ENCODE results near the gene PMP22.

Gene PMP22

DNA sequence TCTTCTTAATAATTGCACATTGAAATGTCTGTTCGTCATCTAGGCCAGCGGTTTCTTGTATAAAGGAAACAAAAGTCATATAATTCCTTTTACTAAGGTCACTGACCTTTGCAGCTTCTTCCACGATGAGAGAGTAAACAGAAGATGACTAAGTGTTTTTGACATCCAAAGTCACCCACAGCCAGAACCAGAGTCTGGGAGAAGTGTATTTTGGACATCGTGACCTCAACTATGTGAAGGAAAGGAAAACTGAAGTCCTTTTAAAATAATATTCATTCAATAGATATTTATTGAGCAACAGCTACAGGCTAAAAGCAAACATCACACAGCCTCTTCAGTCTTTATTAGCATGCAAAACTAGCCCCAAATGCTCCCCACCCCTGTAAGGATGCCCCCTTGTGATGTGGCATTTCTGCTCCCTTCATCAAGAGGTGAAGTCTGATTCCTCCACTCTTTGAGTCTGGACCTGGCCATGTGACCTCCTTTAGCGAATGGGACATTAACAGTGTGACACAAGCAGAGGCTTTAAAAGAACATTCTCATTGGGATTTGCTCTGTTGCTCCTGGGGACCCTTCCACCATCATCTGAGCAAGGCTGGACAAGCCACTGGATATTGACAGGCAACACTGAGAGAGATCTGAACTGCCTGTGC is 8.1 kb upstream of the PMP22 start:
- DNase-seq = no peak

DNA sequence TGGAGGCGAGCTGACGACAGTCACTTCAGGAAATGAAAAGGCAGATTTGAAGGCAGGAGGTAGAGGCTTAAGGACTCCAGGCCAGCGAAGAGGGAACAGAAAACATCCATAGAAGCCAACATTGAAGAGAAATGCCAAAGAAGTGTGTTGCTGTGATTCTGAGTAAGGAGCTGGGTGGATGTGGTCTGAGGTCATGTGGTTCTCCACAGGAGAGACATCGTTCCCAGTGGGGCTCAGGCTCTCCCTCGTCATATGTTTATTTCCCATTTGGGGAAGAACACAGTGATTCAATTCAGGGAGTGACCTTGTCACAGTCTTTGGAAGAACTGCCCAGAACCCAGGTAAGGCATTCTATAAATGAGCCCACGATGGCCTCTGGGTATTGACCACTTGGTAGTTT is 6.6 kb upstream of the PMP22 start:
- no peak for DNase-seq

DNA sequence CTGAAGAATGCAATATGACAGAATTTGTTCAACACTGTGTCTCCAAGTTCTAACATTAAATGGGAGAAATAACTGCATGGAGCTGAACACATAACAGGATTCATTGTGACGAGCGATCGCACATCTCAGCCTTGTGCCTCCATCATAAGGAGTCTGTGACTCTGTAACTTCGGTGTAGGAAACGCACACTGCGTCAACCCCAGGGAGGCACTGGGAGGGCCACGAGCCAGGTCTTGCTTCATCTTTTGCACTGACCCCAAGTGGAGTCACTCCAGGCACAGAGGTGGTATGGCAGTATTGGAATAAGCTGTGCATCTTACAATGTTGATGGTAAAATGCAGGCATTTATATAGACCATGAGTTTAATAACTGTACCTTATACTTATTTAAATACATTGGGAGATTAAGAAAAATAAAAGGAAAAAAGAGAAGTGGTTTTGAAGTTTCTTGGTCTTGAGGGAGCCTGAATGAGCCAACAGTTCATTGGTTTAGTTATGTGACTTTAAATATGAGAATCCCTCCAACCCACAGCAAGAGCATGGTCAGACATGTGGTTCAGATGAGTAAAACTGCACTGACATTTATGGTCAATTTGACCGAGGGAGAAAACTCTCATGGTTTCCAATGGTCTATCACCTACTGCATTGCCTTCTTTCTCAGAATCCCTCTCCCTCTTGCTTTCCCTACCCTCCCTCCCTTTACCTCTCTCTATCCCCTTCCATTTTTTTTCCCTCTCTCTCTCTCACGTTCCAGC is 5.7 kb upstream of the PMP22 start:
- no peak for DNase-seq

DNA sequence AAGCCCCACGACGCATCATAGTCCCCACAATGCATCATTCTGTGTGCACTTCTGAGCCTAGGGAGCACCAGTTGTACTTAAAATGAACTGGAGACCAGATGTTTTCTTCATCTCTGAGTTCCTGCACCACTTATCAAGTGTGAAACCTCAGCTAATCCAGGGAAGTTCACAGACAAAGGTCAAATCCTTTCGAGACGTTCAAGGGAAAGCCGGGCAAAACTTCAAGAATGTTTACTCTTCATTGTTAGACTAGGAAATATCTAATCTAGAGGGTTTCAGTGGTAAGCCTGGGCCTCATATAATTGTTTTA is 4.6 kb upstream of the PMP22 start:
- no peak for DNase-seq

DNA sequence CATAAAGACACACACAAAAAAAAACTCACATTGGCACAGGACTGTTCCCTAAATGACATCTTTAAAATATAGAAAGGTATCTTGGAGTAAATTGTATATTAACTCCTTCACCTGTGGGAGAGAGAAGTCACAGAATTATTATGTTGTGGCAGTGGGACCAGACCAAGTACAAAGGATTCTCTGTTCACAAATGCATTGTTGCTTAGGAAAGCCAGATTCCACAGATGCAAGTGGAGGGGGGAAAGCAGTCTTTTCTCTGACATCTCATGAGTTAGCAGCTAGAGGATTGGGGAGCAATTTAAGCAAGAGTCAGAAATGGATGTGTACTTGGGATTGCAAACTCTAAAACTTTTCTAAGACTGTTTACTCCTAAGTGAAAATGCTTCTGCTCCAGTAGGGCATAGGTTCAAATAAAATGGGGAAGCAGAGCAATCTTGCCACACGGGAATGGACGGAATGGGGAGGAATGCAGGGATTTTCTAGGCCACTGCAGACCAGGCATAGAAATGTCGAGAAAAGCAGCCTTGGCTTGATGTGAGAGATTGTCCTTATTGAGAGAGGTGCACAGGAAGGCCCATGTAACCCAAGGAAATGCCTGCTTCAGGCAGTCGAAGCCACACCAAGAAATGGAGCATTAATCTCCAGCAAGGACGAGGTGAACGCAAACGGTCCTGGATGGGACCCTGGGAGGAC is 4.1 kb upstream of the PMP22 start:
- DNase-seq = no peak

DNA sequence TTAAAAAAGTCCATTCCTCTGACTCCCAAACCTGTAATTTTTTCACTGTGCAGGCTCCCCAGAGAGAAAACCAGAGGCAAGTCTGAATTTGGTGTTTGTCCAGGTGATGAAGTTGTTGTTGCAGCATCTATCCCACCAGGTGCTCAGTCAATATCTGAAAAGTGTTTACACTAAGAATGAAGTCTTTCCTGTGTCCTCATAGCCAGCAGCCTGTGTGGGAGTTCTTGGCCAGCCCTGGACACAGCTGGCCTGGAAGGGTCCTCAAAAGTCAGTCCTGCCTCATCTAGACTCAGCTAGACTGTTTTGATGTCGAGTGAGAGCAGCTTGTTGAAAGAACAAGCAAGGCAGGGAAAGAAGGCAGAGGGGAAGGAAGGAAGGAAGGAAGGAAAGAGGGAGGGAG is 3.3 kb upstream of the PMP22 start:
- DNase-seq = no peak

DNA sequence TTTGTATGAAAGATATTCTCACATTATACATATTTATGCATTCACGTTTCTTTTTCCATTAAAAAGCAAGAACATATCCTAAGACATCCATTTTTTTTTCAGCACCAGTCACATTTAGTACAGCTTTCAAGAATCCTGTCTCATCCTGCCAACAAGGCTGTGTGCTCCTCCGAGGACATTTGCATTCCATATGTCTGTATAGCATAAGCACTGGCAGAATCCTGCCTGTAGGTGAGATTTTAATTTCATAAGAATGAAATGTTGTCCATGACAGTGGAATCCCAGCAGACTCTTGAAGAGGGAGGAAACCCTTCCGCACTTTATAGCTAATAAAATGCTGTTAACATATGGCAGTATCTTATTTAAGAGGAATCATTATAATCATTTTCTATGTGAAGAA is 2.9 kb upstream of the PMP22 start:
- DNase-seq = no peak

DNA sequence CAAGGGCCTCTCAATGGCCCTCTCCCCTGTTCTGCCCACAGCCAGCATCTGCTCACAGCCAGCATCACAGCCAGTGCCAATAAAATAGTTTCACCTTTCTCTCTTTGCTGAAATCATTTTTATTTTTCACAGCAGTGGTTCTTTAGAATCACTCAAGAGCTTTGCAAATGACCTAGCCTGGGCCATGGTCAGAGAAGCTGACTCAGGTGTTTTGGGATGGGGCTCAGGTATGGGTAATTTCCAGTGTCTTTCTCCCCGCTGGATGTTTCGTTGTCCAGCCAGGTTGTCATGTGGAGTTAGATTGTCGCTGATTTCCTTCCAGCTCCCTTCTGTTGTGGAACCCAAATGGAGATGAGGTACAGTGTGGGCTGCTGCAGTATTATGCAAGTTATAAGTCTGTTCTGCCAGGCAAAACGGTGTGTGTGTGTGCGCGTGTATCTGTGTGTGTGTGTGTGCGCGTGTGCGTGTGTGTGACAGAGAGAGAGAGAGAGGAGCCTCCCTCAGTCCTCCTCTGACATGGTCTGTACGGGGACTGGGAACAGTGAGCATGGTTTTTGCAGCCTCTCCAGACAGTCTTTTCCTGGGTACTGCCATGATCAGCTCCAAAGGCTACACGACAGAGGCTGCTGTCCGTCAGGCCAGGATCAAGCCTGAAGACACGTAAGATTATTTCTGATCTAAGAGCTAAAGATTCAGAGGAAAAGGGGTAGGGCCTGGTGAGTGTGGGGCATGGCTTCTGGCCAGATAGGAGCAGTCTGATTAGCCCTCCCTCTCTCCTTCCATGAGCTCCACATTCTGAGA is 1.4 kb upstream of the PMP22 start:
- DNase-seq = no peak

DNA sequence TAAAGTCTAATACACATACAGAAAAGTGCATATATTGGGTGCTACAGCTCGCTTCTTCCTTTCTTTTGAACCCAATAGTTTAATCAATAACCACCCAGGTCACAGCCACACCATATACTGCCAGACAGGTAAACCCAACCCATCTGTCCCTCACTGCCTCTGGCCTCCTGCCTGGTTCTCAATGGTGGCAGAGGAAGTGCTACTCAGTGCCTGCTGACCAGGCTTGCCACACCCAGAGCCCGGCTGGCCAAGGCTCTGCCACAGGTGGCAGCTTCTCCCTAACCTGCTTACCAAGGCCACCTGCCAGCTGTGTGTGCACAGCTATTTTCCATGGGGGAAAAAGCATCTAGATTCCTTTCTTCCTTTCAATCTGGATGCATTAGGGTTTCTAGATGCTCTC is 584 bp downstream of the PMP22 start:
- no peak for DNase-seq

DNA sequence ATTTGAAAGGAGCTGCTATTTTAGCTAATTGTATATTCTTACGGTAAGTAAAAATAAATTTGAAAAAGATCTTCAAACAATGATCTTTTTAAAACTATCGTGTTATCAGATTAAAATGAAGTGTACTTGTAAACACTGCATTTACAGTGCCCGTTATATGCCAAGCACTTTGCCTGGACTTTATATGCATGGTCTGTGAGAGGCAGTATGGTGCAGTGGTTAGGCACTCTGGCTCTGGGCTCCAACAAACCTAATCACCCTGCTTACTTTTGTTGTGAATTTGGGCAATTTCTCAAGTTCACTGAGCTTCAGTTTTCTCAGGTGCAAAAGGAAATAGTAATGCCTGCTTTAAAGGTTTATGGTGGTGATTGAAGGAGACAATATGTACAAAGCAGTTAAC is 1.4 kb downstream of the PMP22 start:
- no peak for DNase-seq

DNA sequence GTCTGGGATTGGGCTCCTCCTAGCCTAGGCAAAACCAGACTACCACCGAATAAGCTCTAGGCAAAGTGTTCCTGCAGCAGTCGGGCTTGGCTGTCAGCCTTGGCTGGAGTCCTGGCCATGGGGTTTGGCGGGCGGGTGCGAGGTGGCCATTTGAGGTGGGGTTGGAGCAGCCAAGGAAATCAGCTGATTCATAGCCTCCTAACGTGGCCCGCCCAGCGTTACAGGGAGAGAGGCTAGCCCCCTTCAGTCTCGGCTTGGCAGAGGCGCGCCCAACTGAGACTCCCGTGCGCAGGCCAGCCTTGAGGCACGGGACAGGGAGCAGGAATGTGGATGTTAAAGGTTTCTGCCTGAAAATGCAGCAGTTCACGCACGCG is 1.9 kb downstream of the PMP22 start:
- DNase-seq = no peak

DNA sequence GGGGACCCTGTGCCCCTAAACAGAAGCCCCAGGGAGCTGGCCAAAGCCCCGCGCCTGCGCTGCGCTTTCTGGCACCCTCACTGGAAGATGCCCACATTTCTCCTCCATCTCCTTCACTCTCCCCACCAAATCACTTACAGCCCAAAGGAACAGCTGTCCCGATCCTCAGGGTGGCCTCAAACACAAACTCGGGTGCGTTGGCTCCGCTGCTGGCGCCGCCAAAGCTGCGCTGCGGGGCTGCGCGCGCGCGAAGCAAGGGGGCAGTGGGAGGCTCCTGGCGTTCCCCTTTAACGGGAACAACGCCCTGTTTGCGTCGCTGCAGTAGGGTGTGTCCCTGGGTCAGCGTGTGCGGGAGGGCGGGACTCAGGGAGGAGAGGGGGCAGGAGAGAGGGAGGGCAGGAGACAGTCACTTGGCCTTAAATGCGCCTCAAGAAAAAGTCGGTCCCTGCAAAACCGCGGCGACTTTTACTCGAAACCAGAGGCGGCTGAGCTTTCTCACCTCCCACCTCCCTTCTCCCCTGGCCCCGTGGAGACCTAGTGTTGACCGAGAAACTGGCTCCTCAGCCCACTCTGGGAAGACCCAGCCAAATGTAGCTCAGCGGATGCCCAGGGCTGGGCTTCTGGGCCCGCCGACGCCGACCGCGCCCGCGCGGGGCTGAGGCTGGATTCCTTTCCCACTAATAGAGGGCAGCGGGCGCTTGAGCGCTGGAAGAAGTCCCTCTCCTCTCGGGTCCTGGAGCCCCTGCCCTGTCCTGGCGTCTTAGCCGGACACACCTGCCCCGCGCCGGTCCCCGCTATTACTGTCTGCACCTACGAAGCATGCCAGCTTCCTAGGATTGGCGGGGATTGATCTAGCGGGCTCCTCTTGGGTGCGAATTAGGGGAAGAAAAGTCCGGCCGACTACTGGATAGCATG is 2.6 kb downstream of the PMP22 start:
- DNase-seq = no peak

DNA sequence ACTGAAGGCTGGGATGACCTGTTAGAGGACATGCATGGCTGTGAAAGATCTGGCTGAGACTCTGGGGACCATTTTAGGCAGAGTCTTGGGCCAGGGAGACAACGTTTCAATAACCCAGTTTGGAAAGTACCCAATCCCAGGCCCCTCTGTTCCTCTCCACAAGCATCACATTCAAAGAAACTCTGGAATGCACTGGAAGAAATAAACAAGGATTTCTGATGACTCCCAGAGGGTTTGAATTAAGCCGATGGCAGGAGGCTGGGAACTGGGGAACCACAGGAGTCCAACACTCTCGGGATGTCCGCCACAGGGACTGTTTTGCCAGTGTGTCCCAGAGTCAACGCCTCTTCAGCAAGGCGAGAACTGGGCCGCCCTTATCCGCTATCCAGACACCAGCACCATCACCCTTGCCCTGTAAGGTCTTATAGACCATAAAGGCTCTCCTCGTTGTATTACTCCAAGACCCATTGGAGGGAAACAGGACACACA is 3.3 kb downstream of the PMP22 start:
- DNase-seq = no peak

DNA sequence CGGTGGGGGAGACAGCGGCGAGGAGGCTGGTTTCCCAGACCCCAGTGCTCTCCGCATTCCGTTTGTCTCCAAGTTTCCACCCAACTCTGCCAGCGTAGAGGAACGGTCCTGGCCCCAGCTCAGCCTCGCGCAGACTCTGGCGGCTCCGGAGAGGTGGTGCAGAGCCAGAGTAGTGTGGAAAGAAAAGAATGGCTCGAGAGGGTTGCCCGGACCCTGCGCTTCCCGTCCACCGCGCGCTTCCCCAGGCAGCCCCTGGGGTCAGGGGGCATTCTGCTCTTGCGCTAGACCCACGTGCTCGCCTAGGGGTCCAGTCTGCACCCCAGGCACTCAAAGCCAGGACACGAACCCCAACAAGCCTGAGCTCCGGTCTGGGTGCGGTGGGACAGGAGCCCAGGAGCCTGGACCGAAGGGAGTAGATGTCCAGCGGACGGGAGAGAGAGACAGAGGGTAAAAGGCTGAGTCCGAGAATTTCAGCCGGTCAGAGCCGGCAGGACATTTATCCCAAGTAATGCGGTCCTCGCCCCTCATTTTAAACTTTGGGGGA is 3.8 kb downstream of the PMP22 start:
- no peak for DNase-seq

DNA sequence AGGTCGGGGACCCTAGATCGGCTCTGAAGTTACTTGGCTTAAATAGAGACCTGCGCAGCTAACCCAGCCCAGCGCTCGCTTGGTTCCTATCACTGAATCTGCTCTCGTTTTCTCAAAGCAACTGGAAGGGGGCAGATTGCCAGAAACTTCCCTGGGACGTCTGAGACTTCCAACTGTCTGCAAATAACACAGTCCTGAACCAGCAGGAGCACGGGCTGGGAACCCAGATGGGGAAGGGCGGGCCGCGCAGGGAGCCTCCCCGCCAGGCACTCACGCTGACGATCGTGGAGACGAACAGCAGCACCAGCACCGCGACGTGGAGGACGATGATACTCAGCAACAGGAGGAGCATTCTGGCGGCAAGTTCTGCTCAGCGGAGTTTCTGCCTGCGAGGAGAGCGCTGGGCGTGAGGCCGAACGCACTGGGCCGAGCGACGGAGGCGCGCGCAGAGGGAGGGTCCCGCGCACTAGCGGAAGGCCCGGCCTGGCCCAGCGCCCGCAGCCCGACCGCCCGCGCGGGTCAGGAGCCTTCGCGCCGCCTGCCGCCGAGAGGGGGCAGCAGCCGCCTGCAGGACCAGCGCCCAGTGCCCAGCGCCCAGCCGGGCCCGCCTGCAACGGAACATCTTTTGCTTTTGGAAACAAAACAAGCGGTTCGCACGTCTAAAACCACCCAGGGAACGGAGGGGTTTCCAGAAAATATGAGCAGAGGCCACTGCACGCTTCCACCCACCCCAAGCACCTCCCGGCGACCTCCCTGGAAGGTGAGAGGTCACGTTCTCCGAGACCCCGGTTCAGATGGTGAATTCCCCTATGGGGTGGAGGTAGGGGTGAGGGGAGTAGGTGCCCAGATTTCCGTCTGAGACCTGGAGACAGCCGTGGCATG is 4.5 kb downstream of the PMP22 start:
- peak; percentile 73 for DNase-seq

DNA sequence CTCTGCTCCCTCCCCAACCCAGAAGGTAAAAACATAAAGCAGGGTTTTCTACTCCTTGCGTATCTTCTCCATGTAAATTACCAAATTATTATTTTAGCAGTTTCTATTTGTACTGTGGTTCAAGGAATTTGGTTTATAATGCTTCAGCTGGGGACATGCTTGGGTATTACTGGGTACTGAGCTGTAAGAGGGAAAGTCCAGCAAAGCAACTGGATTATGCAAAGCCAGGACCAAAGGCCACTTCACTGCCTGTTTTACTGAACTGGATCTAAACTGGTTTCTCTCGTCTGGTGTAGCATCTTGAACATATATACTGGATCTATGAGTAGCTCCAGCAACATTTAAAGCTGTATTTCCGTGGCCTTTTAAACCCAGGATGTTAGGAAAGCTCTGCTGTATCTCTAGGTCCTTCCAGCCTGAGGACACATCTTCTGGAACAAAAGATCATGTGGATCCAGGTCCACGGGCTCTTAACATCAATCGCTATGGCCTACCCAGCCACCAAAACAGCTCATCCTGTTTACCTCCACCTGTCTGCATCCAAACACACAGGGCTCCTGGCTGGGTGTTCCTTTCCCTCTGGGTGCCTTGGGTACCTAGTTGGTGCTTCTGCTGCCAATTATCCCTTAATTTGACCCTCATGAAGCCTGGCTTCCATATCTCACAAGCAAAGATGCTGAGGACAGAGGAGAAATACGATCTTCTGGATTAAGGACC is 7.2 kb downstream of the PMP22 start:
- no peak for DNase-seq

DNA sequence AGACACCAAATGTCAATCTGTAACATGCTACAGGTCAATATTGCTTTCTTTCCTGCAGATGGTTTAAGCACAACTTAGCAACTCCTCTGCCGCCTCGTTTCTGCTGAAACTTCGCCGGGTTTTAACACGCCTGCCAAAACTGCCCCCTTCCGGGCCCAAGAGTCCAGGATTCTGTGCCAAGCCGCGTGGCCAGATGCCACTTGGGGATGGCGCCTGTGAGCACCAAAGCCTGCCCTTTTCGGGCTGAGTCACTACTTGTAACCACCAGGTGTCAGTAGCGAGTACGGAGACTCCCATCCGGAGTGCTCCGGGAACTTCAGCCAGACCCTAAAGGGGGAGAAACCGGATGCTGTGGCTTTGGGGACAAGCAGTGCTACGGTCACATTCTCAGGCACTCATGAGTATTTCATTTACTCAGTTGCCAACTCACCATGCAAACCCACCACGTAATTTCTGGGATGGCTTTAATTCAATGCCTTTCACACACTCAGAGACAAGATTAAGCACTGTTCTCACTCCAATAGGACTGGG is 7.8 kb downstream of the PMP22 start:
- peak; percentile 81 for DNase-seq

DNA sequence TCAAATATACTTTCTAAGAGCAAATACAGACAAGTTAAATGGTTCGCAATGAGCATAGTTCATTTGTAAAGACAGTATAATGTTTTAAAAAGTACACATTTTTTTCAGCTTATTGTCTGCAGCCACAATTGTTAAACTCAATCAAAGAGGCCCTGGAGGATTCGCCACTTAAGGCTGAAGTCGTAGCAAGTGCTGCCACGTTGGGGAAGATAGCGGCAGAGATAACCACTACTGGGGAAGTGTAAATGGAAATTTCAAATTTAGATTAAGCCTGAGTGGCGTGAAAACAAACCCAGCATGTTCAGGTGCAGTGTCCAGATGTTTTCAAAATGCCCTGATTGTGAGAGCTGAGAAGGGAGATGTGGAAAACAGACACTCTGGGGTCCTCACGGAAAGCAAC is 8.4 kb downstream of the PMP22 start:
- DNase-seq = no peak

DNA sequence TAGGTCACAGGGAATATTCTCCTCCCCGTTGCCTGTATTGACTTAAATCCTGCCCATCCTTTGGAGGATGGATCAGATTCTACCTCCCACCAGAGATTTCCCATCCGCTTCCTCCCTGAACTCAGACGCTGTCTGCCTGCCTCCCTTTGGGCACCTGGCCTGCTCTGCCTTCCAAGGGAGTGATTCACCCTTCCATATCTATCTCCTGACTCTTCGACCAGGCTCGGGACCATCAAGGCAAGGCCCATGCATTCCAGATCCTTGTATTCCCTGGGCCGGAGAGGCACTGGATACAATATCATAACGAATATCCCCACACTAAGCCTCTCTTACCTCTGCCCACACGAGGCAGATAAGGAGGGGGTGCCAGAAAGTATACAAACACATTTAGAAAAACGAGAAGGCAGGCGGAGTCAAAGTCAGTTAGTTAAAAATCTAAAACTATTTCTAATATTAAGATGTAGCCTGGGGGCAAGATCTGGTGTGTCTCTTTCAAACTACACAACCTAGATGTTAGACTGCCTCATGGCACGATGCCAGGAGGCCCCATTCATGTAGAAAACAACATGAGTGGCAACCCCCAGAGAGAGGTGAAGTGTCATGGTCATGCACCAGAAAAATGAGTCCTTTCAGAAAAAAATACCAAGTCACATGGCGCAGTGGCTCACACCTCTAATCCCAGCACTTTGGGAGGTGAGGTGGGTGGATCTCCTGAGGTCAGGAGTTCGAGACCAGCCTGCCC is 9.2 kb downstream of the PMP22 start:
- no peak for DNase-seq

Measured in activated CD4-positive, alpha-beta T cell treated with anti-CD3 and anti-CD28 coated beads, Interleukin-2, Interleukin-6, amounts not matched to agents 100 ng/mL and 50 ng/mL, durations not matched to agents 16 hours and 8 hours (primary cell).